ENCODE data around the gene FKBP5. TPM values are rescaled to one million over a fixed set of nuclear protein-coding genes. Genes with fewer than 3 reads are reported as not detected.

Gene FKBP5
- total RNA-seq, 4 donors from 2014 or later, result 65.0 to 273 (median 103) TPM

- Histone ChIP-seq H3K27me3 (no peaks in the 10 kb centered on the region), H3K9me3 (no peaks in the 10 kb centered on the region), H3K4me1 (peaks cover 68 to 92% (median 74%) of the 10 kb centered on the region in 3 donors), H3K36me3 (no peaks in the 10 kb centered on the region), H3K4me3 (no peak overlapping the region), H3K27ac (peak overlapping the region; percentile 99 to 100 (median 100))
- intact Hi-C loops (cut with DNase I), result no loop called here
- WGBS, 2 donors, result 25 to 61% methylated on average over 8 of the region's 8 CpGs
- no peak for DNase-seq
- TF ChIP-seq CTCF (IDR thresholded peaks at IDR 0.05) (peak in 1 of 6 experiments; percentile 5), POLR2A (IDR thresholded peaks at IDR 0.05) (no peak)
Observed at GRCh38 chr6:35733633-35734032, 44.9 kb upstream of the FKBP5 start.

- peak overlapping the region; percentile 53 to 68 (median 64) for H3K4me3 ChIP-seq
- DNase-seq, result peak; percentile 84
- H3K27me3 ChIP-seq, result no peaks in the 10 kb centered on the region
- no peaks in the 10 kb centered on the region for H3K9me3 ChIP-seq
- H3K27ac ChIP-seq, result peak overlapping the region; percentile 99 to 100 (median 100)
- no peaks in the 10 kb centered on the region for H3K36me3 ChIP-seq
- TF ChIP-seq CTCF (IDR thresholded peaks at IDR 0.05) (peak in 3 of 6 experiments; percentile 7 to 18 (median 16)), POLR2A (IDR thresholded peaks at IDR 0.05) (peak in 3 of 4 donors; percentile 6 to 68 (median 63))
- intact Hi-C loops (cut with DNase I), result no loop called here
- 0% methylated on average over 5 to 9 of the region's 61 CpGs for WGBS, 2 donors
- peaks cover 80 to 100% (median 84%) of the 10 kb centered on the region in 3 donors for H3K4me1 ChIP-seq
Observed at GRCh38 chr6:35731736-35732532, 43.2 kb upstream of the FKBP5 start.

- peak; percentile 80 for DNase-seq
- Histone ChIP-seq H3K27me3 (no peaks in the 10 kb centered on the region), H3K9me3 (no peaks in the 10 kb centered on the region), H3K27ac (peak overlapping the region; percentile 99 to 100 (median 100)), H3K4me1 (peaks cover 85 to 100% (median 89%) of the 10 kb centered on the region in 3 donors), H3K4me3 (peak overlapping the region; percentile 53 to 68 (median 64)), H3K36me3 (no peaks in the 10 kb centered on the region)
- WGBS, 2 donors, result 0% methylated on average over 5 of the region's 23 CpGs; no CpG with 5 or more reads in 1 of the 2 donors
- intact Hi-C loops (cut with DNase I), result no loop called here
- TF ChIP-seq CTCF (IDR thresholded peaks at IDR 0.05) (no peak), POLR2A (IDR thresholded peaks at IDR 0.05) (peak in 3 of 4 donors; percentile 66 to 89 (median 81))
Observed at GRCh38 chr6:35731414-35731735, 42.7 kb upstream of the FKBP5 start.

GRCh38 chr6:35730745-35731413 is 42.2 kb upstream of the FKBP5 start:
- DNase-seq, result no peak
- TF ChIP-seq CTCF (IDR thresholded peaks at IDR 0.05), result no peak
- no peak for TF ChIP-seq POLR2A (IDR thresholded peaks at IDR 0.05)
- H3K27ac ChIP-seq, result peak overlapping the region; percentile 99 to 100 (median 100)
- no peaks in the 10 kb centered on the region for H3K36me3 ChIP-seq
- intact Hi-C loops (cut with DNase I), result no loop called here
- peak overlapping the region; percentile 53 to 68 (median 64) for H3K4me3 ChIP-seq
- no peaks in the 10 kb centered on the region for H3K27me3 ChIP-seq
- H3K4me1 ChIP-seq, result peaks cover 87 to 100% (median 88%) of the 10 kb centered on the region in 3 donors
- no peaks in the 10 kb centered on the region for H3K9me3 ChIP-seq
- WGBS, 2 donors, result 4 to 29% methylated on average over 5 to 12 of the region's 15 CpGs

- no peak overlapping the region for H3K4me3 ChIP-seq
- H3K9me3 ChIP-seq, result no peaks in the 10 kb centered on the region
- no peak for TF ChIP-seq POLR2A (IDR thresholded peaks at IDR 0.05)
- TF ChIP-seq CTCF (IDR thresholded peaks at IDR 0.05), result no peak
- DNase-seq, result no peak
- H3K4me1 ChIP-seq, result peaks cover 87 to 100% (median 88%) of the 10 kb centered on the region in 3 donors
- no peaks in the 10 kb centered on the region for H3K36me3 ChIP-seq
- H3K27ac ChIP-seq, result peak overlapping the region; percentile 99 to 100 (median 100)
- intact Hi-C loops (cut with DNase I), result loop anchor here (5.0 kb wide), 2 partner anchors 37 to 127 kb away; no protein-coding TSS in a partner anchor
- H3K27me3 ChIP-seq, result no peaks in the 10 kb centered on the region
- WGBS, 2 donors, result 27 to 38% methylated on average over 2 of the region's 2 CpGs
Observed at GRCh38 chr6:35729722-35730121, 41.0 kb upstream of the FKBP5 start.

Data from esophagus squamous epithelium (tissue), 5 donors.